H1 (cell line): ENCODE results near the gene LRRK1. TPM values are rescaled to one million over a fixed set of nuclear protein-coding genes. Genes with fewer than 3 reads are reported as not detected.
A peak's percentile ranks its signal among the peaks of the same experiment; 100 is the strongest.

Experiments used
- ASH2L ChIP-seq: fragments of 200-600, 300-600 bp; sonication (generic); IDR thresholded peaks from one replicate; pipeline ENCODE4 v1.7.1; 2017; ENCODE audit warnings: low read length
- BACH1 ChIP-seq: IDR thresholded peaks from 2 replicates; pipeline ENCODE4 v1.6.1; 2012; ENCODE audit warnings: low read length, improper control_type of control experiment
- CHD1 ChIP-seq: IDR thresholded peaks from 2 replicates; pipeline ENCODE4 v1.6.1; 2012; ENCODE audit warnings: low read depth, low read length, improper control_type of control experiment
- CHD7 ChIP-seq: fragments of 300-600 bp; sonication (generic); IDR thresholded peaks from 2 replicates; pipeline ENCODE4 v1.7.1; 2012; ENCODE audit warnings: low read length, moderate library complexity, mild to moderate bottlenecking, inconsistent platforms; ENCODE audit not compliant: insufficient replicate concordance
- CREB1 ChIP-seq: IDR thresholded peaks from 2 replicates; pipeline ENCODE4 v1.6.1; 2012; ENCODE audit warnings: inconsistent platforms
- EP300 ChIP-seq, 2 experiments: IDR thresholded peaks; 1 replicate in 1 of 2; 2 replicates in 1 of 2; pipeline ENCODE4 v1.6.1; 2011 to 2012; ENCODE audit warnings: low read depth in 2 of 2, low read length in 2 of 2, mild to moderate bottlenecking in 2 of 2, borderline replicate concordance in 1 of 2, inconsistent platforms in 1 of 2, moderate library complexity in 1 of 2
- EZH2 ChIP-seq: fragments of 200-600 bp; sonication (generic); IDR thresholded peaks from 2 replicates; pipeline ENCODE4 v1.7.1; 2012; ENCODE audit warnings: low read depth, mild to moderate bottlenecking, moderate library complexity, low read length, inconsistent platforms; ENCODE audit not compliant: severe bottlenecking
- JUND ChIP-seq: IDR thresholded peaks from 2 replicates; pipeline ENCODE4 v1.6.1; 2011; ENCODE audit warnings: mild to moderate bottlenecking, improper control_type of control experiment, low read length
- POLR2AphosphoS5 ChIP-seq: IDR thresholded peaks from 2 replicates; pipeline ENCODE4 v1.6.1; 2011; ENCODE audit warnings: low read depth, low read length
- RBBP5 ChIP-seq: IDR thresholded peaks from 2 replicates; pipeline ENCODE4 v1.7.1; 2012; ENCODE audit warnings: low read depth, mild to moderate bottlenecking, inconsistent platforms, low read length, moderate library complexity, borderline replicate concordance
- polyA plus RNA-seq, 7 experiments: library from polyadenylated mRNA; depleted of rRNA in 3 of 7; stranded (reverse) in 5 of 7; unstranded in 2 of 7; fragments of >200 nt in 5 of 7; fragments of 200-250 nt in 2 of 7; gene quantifications; 1 replicate in 5 of 7; 2 replicates in 1 of 7; 4 replicates in 1 of 7; pipeline versions ENCODE4 v1.2.1 to v1.2.3, GENCODE V29; 2011 to 2013; ENCODE audit warnings: missing spikeins in 2 of 7, mixed read lengths in 2 of 7
- total RNA-seq: library from RNA; stranded (reverse); fragmentation: NEBNext Ultra II Directional; extraction: Animal tissue kit (Norgen Biotek cat#: 25700); gene quantifications from 2 replicates; pipeline ENCODE4 v1.2.1, GENCODE V29; 2021

The LRRK1 gene
- total and polyA plus RNA-seq, 2 of the 8 experiments (the other 6 are each of a cell fraction or from before 2014, with no cell fraction given): 1.2 to 3.6 TPM

- TF ChIP-seq CHD7: no peak
- TF ChIP-seq CHD1: no peak
- TF ChIP-seq ASH2L: no peak
- peak; percentile 28; the same call in 1 of the 2 replicates for TF ChIP-seq CREB1
- peak; percentile 46; the same call in 1 of the 2 replicates for TF ChIP-seq JUND
- no peak for TF ChIP-seq EZH2
- no peak for TF ChIP-seq POLR2AphosphoS5
- no peak for TF ChIP-seq BACH1
- TF ChIP-seq EP300 (IDR thresholded peaks at IDR 0.05; ENCODE audit: borderline replicate concordance in 1 of 2, low read depth in 2 of 2, low read length in 2 of 2): 0 out of 3 replicates have a peak, but pooled peaks of 1 of the 2 experiments have one; percentile 37
- no peak for TF ChIP-seq RBBP5
Observed at GRCh38 chr15:101088788-101089578, 169.8 kb downstream of the LRRK1 start (continued).
